NB4 (cell line): ENCODE measurements around the gene TRIM38.

Experiments
- CTCF ChIP-seq: IDR thresholded peaks from one replicate; pipeline ENCODE4 v1.5.1; 2012; ENCODE audit warnings: low read depth, low read length
- MAX ChIP-seq: IDR thresholded peaks from 2 replicates; pipeline ENCODE4 v1.6.1; 2011; ENCODE audit warnings: low read depth, low read length
- MYC ChIP-seq: IDR thresholded peaks from 2 replicates; pipeline ENCODE4 v1.6.1; 2011; ENCODE audit warnings: low read depth, low read length
- POLR2A ChIP-seq: IDR thresholded peaks from 2 replicates; pipeline ENCODE4 v1.6.1; 2011; ENCODE audit warnings: mild to moderate bottlenecking; ENCODE audit not compliant: insufficient read length; ENCODE audit errors: extremely low read depth

GRCh38 chr6:26028212-26028745 is 65.7 kb downstream of the TRIM38 start:
- TF ChIP-seq CTCF (no peak), POLR2A (no peak), MAX (no peak), MYC (no peak)
